ENCODE data around the gene MYL11.

DNA sequence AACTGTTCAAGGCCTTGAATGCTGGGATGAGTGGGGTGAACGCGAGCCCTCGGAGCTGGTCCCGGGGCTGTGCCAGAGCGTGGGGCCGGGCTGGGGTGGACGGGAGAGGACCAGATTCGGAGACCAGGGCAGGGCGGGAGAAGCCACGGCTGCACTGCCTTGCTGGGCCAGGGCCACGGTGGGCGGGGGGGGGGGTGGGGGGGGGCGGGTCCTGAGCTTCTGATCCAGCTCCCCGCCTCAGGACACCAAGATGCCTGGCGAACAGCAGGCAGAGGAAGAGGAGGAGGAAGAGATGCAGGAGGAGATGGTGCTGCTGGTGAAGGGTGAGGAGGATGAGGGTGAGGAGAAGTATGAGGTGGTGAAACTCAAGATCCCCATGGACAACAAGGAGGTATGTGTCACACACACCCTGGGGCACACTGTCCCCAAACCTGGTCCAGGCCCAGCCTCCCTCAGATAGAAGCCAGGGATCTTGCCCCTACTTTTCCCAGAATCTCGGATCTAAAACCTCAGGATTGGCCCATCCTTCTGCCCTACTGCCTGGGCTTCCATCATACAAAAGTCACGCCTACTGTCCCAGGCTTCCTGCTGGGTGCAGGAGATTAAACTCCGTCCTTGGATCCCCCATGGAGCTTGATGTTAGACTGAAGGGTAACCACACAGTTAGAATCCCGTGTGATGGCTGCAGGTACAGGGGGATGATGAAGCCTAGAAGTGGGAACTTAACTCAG lies 33.4 kb downstream of the MYL11 start:
- TF ChIP-seq, protein P1, sequence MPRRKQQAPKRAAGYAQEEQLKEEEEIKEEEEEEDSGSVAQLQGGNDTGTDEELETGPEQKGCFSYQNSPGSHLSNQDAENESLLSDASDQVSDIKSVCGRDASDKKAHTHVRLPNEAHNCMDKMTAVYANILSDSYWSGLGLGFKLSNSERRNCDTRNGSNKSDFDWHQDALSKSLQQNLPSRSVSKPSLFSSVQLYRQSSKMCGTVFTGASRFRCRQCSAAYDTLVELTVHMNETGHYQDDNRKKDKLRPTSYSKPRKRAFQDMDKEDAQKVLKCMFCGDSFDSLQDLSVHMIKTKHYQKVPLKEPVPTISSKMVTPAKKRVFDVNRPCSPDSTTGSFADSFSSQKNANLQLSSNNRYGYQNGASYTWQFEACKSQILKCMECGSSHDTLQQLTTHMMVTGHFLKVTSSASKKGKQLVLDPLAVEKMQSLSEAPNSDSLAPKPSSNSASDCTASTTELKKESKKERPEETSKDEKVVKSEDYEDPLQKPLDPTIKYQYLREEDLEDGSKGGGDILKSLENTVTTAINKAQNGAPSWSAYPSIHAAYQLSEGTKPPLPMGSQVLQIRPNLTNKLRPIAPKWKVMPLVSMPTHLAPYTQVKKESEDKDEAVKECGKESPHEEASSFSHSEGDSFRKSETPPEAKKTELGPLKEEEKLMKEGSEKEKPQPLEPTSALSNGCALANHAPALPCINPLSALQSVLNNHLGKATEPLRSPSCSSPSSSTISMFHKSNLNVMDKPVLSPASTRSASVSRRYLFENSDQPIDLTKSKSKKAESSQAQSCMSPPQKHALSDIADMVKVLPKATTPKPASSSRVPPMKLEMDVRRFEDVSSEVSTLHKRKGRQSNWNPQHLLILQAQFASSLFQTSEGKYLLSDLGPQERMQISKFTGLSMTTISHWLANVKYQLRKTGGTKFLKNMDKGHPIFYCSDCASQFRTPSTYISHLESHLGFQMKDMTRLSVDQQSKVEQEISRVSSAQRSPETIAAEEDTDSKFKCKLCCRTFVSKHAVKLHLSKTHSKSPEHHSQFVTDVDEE (CRISPR knock-in tag; IDR thresholded peaks at IDR 0.05), result no peak
- no peak for TF ChIP-seq RARB (CRISPR knock-in tag; IDR thresholded peaks at IDR 0.05)
- TF ChIP-seq, protein P2, sequence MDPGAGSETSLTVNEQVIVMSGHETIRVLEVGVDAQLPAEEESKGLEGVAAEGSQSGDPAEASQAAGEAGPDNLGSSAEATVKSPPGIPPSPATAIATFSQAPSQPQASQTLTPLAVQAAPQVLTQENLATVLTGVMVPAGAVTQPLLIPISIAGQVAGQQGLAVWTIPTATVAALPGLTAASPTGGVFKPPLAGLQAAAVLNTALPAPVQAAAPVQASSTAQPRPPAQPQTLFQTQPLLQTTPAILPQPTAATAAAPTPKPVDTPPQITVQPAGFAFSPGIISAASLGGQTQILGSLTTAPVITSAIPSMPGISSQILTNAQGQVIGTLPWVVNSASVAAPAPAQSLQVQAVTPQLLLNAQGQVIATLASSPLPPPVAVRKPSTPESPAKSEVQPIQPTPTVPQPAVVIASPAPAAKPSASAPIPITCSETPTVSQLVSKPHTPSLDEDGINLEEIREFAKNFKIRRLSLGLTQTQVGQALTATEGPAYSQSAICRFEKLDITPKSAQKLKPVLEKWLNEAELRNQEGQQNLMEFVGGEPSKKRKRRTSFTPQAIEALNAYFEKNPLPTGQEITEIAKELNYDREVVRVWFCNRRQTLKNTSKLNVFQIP (CRISPR knock-in tag; IDR thresholded peaks at IDR 0.05; ENCODE audit: borderline replicate concordance, low read depth), result no peak
- TF ChIP-seq BACH2 (CRISPR knock-in tag; IDR thresholded peaks at IDR 0.05; ENCODE audit: borderline replicate concordance), result no peak
- TF ChIP-seq, protein P3, sequence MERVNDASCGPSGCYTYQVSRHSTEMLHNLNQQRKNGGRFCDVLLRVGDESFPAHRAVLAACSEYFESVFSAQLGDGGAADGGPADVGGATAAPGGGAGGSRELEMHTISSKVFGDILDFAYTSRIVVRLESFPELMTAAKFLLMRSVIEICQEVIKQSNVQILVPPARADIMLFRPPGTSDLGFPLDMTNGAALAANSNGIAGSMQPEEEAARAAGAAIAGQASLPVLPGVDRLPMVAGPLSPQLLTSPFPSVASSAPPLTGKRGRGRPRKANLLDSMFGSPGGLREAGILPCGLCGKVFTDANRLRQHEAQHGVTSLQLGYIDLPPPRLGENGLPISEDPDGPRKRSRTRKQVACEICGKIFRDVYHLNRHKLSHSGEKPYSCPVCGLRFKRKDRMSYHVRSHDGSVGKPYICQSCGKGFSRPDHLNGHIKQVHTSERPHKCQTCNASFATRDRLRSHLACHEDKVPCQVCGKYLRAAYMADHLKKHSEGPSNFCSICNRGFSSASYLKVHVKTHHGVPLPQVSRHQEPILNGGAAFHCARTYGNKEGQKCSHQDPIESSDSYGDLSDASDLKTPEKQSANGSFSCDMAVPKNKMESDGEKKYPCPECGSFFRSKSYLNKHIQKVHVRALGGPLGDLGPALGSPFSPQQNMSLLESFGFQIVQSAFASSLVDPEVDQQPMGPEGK (CRISPR knock-in tag; IDR thresholded peaks at IDR 0.05; ENCODE audit: borderline replicate concordance), result no peak
- TF ChIP-seq ARNTL (CRISPR knock-in tag; IDR thresholded peaks at IDR 0.05; ENCODE audit: borderline replicate concordance, low read depth), result no peak
- no peak for TF ChIP-seq ZNF565 (CRISPR knock-in tag; conservative IDR thresholded peaks at IDR 0.05; ENCODE audit: low read depth)
- TF ChIP-seq ZC3H10 (CRISPR knock-in tag; IDR thresholded peaks at IDR 0.05), result no peak
- TF ChIP-seq ZFP30 (CRISPR knock-in tag; IDR thresholded peaks at IDR 0.05), result no peak
- TF ChIP-seq CSDC2 (CRISPR knock-in tag; IDR thresholded peaks at IDR 0.05), result no peak
- TF ChIP-seq ZNF70 (CRISPR knock-in tag; IDR thresholded peaks at IDR 0.05), result no peak
- no peak for TF ChIP-seq SNAI2 (CRISPR knock-in tag; IDR thresholded peaks at IDR 0.05)
- no peak for TF ChIP-seq ISL1 (CRISPR knock-in tag; IDR thresholded peaks at IDR 0.05)
- TF ChIP-seq TCF4 (CRISPR knock-in tag; IDR thresholded peaks at IDR 0.05; ENCODE audit: borderline replicate concordance), result no peak
